Upper lobe of left lung (tissue), 4 donors: ENCODE data around the gene RBM20.

Experiments
- CTCF ChIP-seq, 6 experiments: fragments of 450-650 bp in 4 of 6; fragments of 200-600 bp in 2 of 6; sonication (generic) in 2 of 6; IDR thresholded peaks; one replicate each; pipeline ENCODE4 v1.5.1; 2016 to 2019; ENCODE audit warnings: antibody characterized with exemption in 6 of 6
- POLR2AphosphoS5 ChIP-seq, 2 donors: sonication (generic); formaldehyde crosslinking; IDR thresholded peaks; one replicate each; pipeline ENCODE4 v1.5.1; 2017; ENCODE audit warnings: antibody characterized with exemption in 2 of 2

GRCh38 chr10:110775406-110775805, 131.3 kb downstream of the RBM20 start:
- no peak for TF ChIP-seq CTCF (IDR thresholded peaks at IDR 0.05)
- no peak for TF ChIP-seq POLR2AphosphoS5 (IDR thresholded peaks at IDR 0.05)
